BJ (cell line): ENCODE data around the gene CHCHD3. TPM values are rescaled to one million over a fixed set of nuclear protein-coding genes. Genes with fewer than 3 reads are reported as not detected.

Experiments
- CTCF ChIA-PET: fragments of 350-600 bp; formaldehyde crosslinking; extraction: SDS; loops from one replicate; lab custom pipeline; 2021; ENCODE audit warnings: antibody characterized with exemption, inconsistent platforms; lab: Yijun Ruan, JAX
- POLR2A ChIA-PET: fragments of 300-600 bp; sonication (Branson Sonifier 250); formaldehyde crosslinking; extraction: SDS; loops from one replicate; lab custom pipeline; 2021; ENCODE audit warnings: antibody characterized with exemption; lab: Charles Lee
- DNase-seq: peaks from one replicate; pipeline ENCODE4 v3.0.0-alpha.2; 2011; ENCODE audit warnings: low read depth
- H3K27me3 ChIP-seq: 2 replicates; pipeline ENCODE4 v1.6.0; 2011; ENCODE audit warnings: low read length; ENCODE audit not compliant: control insufficient read depth, insufficient read depth
- H3K36me3 ChIP-seq: 2 replicates; pipeline ENCODE4 v1.5.1; 2011; ENCODE audit warnings: low read length; ENCODE audit not compliant: control insufficient read depth, insufficient read depth
- H3K4me3 ChIP-seq: 2 replicates; pipeline ENCODE4 v1.5.1; 2011; ENCODE audit warnings: low read depth, mild to moderate bottlenecking, control low read depth, low read length
- polyA plus RNA-seq: library from polyadenylated mRNA; depleted of rRNA; stranded (reverse); fragments of >200 nt; gene quantifications from 2 replicates; pipeline ENCODE4 v1.2.3, GENCODE V29; 2011
- TF ChIP-seq, protein P1 (sequence below): IDR thresholded peaks from 2 replicates; pipeline ENCODE4 v1.5.1; 2011; ENCODE audit warnings: low read depth, mild to moderate bottlenecking, control low read depth, inconsistent platforms, low read length, moderate library complexity; ENCODE audit not compliant: insufficient read depth

The CHCHD3 gene
- polyA plus RNA-seq, 1 experiment, result 47.2 TPM

DNA sequence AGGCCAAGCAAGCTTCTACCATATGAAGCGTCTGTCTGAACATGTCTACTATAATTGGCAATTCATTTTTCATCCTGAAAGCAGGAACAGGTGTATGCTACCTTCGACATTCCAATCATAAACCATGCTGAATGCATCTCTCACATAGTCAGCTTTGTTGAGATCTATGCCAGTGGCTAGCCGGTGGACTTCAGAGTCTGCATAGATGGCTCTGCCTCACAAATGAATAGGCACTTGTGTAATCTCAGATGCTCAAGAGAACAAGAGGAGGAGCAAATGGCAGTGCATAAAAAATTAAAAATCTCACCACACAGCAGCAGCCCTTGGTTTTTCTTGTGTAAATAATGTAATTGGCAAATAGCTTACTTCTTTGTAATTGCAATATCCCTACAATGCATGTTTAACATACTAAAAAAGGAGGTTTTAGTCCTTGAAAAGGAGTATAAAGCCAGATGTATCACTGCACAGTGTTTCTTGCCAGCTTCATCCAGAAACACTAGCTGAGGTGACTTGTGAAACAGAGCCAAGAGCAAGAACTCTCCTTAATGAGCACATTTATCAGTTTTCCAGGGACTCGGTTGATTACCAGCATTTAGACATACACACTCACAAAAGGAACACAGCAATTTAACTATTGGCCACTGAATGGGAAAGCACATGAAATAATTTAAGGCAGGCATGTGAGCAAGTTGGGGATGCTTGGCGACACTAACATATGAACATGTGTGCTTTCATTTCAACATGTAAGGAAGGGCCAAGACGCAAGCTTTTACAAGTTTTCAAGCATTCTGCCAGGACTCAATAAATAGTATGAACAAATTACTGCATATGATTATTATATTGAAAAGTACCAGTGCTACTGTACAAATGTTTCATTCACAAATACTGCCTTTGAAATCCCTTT lies 255.7 kb downstream of the CHCHD3 start:
- DNase-seq, result no peak
- Histone ChIP-seq H3K4me3 (no peak overlapping the region), H3K36me3 (no peaks in the 10 kb centered on the region; the same call in 1 of the 2 replicates), H3K27me3 (no peaks in the 10 kb centered on the region)
- TF ChIP-seq, protein P1, sequence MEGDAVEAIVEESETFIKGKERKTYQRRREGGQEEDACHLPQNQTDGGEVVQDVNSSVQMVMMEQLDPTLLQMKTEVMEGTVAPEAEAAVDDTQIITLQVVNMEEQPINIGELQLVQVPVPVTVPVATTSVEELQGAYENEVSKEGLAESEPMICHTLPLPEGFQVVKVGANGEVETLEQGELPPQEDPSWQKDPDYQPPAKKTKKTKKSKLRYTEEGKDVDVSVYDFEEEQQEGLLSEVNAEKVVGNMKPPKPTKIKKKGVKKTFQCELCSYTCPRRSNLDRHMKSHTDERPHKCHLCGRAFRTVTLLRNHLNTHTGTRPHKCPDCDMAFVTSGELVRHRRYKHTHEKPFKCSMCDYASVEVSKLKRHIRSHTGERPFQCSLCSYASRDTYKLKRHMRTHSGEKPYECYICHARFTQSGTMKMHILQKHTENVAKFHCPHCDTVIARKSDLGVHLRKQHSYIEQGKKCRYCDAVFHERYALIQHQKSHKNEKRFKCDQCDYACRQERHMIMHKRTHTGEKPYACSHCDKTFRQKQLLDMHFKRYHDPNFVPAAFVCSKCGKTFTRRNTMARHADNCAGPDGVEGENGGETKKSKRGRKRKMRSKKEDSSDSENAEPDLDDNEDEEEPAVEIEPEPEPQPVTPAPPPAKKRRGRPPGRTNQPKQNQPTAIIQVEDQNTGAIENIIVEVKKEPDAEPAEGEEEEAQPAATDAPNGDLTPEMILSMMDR, result no peak
- CTCF ChIA-PET, result interaction anchor here (1.1 kb wide), 1 partner anchor 8 kb away, joined by 4 read pairs; no protein-coding TSS in a partner anchor
- POLR2A ChIA-PET, result no interaction called here

DNA sequence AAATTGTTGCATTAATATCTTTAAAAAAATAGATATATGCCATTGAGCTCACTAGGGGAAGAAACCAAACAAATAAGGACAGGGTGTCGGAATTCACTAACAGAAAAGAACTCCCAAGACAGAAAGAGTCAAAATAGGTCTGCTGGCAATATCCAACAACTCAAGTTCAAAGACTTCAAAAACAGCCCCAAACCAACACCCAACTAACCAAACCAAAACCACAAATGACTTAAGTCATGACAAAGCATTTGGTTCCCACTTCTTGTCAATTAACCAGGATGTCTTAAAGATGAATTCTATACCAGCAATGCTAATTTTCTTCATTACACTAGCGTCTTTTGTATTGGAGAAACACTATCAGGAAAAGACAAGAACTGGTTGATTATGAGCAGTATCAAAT lies 256.7 kb downstream of the CHCHD3 start:
- ChIA-PET POLR2A (no interaction called here), CTCF (interaction anchor here (1.1 kb wide), 1 partner anchor 9 kb away, joined by 4 read pairs; no protein-coding TSS in a partner anchor)
- TF ChIP-seq, protein P1, result no peak
- Histone ChIP-seq H3K27me3 (no peaks in the 10 kb centered on the region), H3K4me3 (no peak overlapping the region), H3K36me3 (no peaks in the 10 kb centered on the region; the same call in 1 of the 2 replicates)
- DNase-seq, result no peak

DNA sequence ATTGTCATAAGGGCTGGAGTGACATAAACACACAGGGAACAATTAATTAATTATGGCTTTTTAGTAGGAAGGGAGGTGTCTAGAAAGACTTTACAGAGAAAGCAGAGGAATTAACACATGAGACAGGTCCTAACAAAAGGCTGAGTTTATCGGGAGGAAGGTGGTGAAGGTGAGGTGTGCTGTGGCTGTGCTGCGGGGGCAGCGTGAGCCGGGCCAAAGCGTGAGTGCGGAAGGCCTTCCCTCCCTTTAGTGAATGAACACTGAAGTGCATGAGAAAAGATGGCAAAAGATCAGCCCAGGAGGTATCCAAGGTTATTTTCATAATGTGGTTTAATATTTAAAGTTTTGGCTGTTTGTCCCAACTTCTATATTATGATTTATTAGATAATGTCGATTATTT lies 262.2 kb downstream of the CHCHD3 start:
- no peak for DNase-seq
- Histone ChIP-seq H3K4me3 (no peak overlapping the region), H3K27me3 (no peaks in the 10 kb centered on the region), H3K36me3 (no peaks in the 10 kb centered on the region)
- CTCF ChIA-PET, result interaction anchor here (0.6 kb wide), 1 partner anchor 11 kb away, joined by 3 read pairs; no protein-coding TSS in a partner anchor
- TF ChIP-seq, protein P1, result no peak
- POLR2A ChIA-PET, result no interaction called here

DNA sequence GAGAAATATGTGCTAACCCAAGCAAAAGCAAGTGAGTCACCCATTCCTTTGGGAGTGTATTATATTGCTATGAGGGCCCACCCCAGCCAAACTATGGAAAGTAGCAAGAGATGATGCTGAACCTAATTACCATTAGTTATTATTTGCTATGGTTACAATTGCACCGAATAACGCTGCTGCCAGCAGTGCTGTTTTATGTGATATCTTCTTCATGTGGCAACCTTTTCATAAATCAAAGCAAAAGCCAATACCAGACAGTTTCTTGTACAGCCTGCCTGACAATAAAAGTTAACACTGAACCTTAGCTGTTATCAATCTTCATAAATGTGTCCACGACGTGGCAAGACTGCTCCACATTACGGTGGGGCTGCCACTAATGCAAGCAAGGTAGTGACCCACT lies 263.9 kb downstream of the CHCHD3 start:
- DNase-seq, result no peak
- TF ChIP-seq, protein P1, result no peak
- H3K36me3 ChIP-seq, result no peaks in the 10 kb centered on the region
- no peak overlapping the region for H3K4me3 ChIP-seq
- ChIA-PET POLR2A (no interaction called here), CTCF (interaction anchor here (0.6 kb wide), 1 partner anchor 191 kb away, joined by 3 read pairs; no protein-coding TSS in a partner anchor)
- no peaks in the 10 kb centered on the region for H3K27me3 ChIP-seq

DNA sequence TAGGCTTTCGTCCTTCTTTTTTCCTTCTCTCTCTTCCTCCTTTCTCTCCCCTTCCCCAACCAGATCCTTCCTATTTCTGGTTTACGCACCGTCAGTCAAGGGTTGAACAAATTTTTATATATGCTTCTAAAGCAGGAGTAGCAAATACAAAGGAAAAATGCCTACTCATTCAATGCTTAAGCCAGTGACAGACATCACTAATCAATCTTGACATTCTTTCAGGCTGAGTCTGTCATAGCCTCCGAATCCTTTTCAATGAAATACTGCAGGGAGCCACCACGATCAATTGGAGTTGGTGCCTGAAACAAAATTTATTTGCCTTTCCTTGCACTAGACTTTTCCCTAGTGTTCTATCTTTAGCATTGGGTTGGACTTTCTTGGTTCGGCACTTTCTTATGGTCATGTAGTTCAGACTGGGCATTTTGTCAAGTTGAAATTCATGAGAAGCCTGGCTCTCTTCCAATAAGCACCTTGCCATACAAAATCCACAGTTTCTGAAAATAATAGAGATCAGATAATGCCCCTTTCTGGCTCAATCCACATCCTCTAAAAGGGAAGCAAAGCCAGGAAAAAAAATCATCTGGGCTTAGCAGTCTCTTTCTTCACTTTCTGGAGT lies 266.1 kb downstream of the CHCHD3 start:
- no peak for DNase-seq

More for the DNA sequence above, 266.1 kb downstream of the CHCHD3 start:
- no peaks in the 10 kb centered on the region for H3K27me3 ChIP-seq
- no peak overlapping the region for H3K4me3 ChIP-seq
- no peaks in the 10 kb centered on the region for H3K36me3 ChIP-seq
- POLR2A ChIA-PET, result no interaction called here
- TF ChIP-seq, protein P1, result no peak
- CTCF ChIA-PET, result no interaction called here
